NCI-H774 (cell line): ENCODE measurements around the gene DGKH.

Experiments used
- DNase-seq: peaks from one replicate; lab custom pipeline; 2025; lab: John Stamatoyannopoulos, UW

The DGKH gene

GRCh38 chr13:42039946-42040729 is 8.3 kb upstream of the DGKH start:
- peak; percentile 54 for DNase-seq

- DNase-seq = no peak
Observed at GRCh38 chr13:42040730-42041010, 7.8 kb upstream of the DGKH start.

- DNase-seq = peak; percentile 2
Observed at GRCh38 chr13:42041011-42041683, 7.3 kb upstream of the DGKH start.

- no peak for DNase-seq
Observed at GRCh38 chr13:42041684-42042035, 6.8 kb upstream of the DGKH start.

- DNase-seq = no peak
Observed at GRCh38 chr13:42043676-42044075, 4.8 kb upstream of the DGKH start.

GRCh38 chr13:42046448-42046847 is 2.0 kb upstream of the DGKH start:
- no peak for DNase-seq

GRCh38 chr13:42047561-42048341 is 697 bp upstream of the DGKH start:
- peak; percentile 6 for DNase-seq

- peak; percentile 28 for DNase-seq
Observed at GRCh38 chr13:42048684-42049453, 421 bp downstream of the DGKH start.

- no peak for DNase-seq
Observed at GRCh38 chr13:42049454-42049813, 986 bp downstream of the DGKH start.

- no peak for DNase-seq
Observed at GRCh38 chr13:42054798-42055499, 6.5 kb downstream of the DGKH start.

- DNase-seq = no peak
Observed at GRCh38 chr13:42055500-42056085, 7.1 kb downstream of the DGKH start.

- no peak for DNase-seq
Observed at GRCh38 chr13:42056146-42056545, 7.7 kb downstream of the DGKH start.

- DNase-seq = no peak
Observed at GRCh38 chr13:42056583-42056982, 8.1 kb downstream of the DGKH start.

GRCh38 chr13:42057918-42058530 is 9.6 kb downstream of the DGKH start:
- DNase-seq = no peak

- no peak for DNase-seq
Observed at GRCh38 chr13:42061943-42062342, 13.5 kb downstream of the DGKH start.

GRCh38 chr13:42063105-42063504 is 14.7 kb downstream of the DGKH start:
- DNase-seq = no peak

GRCh38 chr13:42064259-42064658 is 15.8 kb downstream of the DGKH start:
- DNase-seq = no peak

- no peak for DNase-seq
Observed at GRCh38 chr13:42064966-42065365, 16.5 kb downstream of the DGKH start.

GRCh38 chr13:42065414-42065813 is 17.0 kb downstream of the DGKH start:
- DNase-seq = no peak

- no peak for DNase-seq
Observed at GRCh38 chr13:42066542-42066941, 18.1 kb downstream of the DGKH start.

GRCh38 chr13:42068886-42069285 is 20.4 kb downstream of the DGKH start:
- no peak for DNase-seq
